ENCODE results near the gene SLC12A5.
A peak's percentile ranks its signal among the peaks of the same experiment; 100 is the strongest.

SLC12A5 gene

DNA sequence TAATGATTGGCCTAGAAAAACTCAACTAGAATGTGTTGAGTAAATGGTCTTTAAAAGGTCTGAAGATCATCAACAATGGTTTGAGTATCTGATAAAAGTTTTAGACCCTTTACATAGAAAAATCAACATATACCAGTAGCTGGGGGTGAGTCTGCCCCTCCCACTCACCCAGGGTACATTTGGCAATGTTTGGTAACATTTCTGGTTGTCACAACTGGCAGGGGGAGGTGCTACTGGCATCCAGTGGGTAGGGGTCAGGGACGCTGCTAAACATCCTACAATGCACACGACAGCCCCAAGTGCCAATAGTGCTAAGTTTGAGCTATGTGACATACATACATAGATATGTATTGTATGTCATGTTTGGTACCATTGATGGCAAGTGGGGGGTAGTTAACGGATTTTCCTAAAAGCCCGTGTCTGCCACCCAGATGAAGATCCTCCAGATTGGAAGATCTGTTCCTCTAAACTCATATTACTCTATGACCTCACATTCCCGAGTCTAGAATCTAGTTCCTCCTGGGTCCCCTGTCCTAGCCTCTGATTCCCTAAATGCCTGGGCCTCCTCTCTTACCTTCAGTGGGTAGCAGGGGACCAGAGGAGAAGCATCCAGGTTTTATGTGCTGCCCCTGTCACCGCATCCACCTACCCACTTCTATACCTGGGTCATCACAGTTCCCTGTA lies 22.9 kb upstream of the SLC12A5 start:
- peaks cover 7 to 11% of the 10 kb centered on the region in 2 donors for H3K4me1 ChIP-seq (ENCODE audit: control insufficient read depth in 1 of 2, insufficient read depth in 2 of 2, low read length in 2 of 2)
- H3K27me3 ChIP-seq (ENCODE audit: control insufficient read depth in 1 of 2, insufficient read depth in 2 of 2, low read length in 2 of 2), result peaks cover 26 to 33% of the 10 kb centered on the region in 2 donors
- H3K9ac ChIP-seq (ENCODE audit: low read depth in 1 of 2, low read length in 2 of 2), result no peak overlapping the region
- no peak overlapping the region for H3K4me3 ChIP-seq (ENCODE audit: low read depth in 1 of 2, low read length in 2 of 2)
- no peaks in the 10 kb centered on the region for H3K36me3 ChIP-seq (ENCODE audit: control insufficient read depth in 1 of 2, insufficient read depth in 2 of 2, low read length in 2 of 2)
- H3K9me3 ChIP-seq (ENCODE audit: control insufficient read depth in 1 of 2, low read length in 2 of 2), result no peaks in the 10 kb centered on the region
- H3K27ac ChIP-seq (ENCODE audit: low read depth, low read length), result no peak overlapping the region

DNA sequence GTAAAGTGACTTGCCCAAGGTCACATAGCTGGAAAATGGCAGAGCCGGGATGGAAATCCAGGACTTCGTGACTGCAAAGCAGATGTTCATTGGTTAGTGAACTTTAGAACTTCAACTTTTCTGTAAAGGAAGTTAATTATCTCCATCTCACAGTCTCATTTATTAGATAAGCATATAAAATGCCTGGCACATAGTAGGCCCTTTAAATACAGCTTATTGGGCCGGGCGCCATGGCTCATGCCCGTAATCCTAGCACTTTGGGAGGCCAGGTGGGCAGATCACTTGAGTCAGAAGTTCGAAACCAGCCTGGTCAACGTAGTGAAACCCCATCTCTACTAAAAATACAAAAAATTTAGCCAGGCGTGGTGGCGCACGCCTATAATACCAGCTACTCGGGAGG lies 22.1 kb upstream of the SLC12A5 start:
- no peak overlapping the region for H3K27ac ChIP-seq (ENCODE audit: low read depth, low read length)
- no peaks in the 10 kb centered on the region for H3K36me3 ChIP-seq (ENCODE audit: control insufficient read depth in 1 of 2, insufficient read depth in 2 of 2, low read length in 2 of 2)
- H3K4me3 ChIP-seq (ENCODE audit: low read depth in 1 of 2, low read length in 2 of 2), result no peak overlapping the region
- peaks cover 34 to 41% of the 10 kb centered on the region in 2 donors for H3K27me3 ChIP-seq (ENCODE audit: control insufficient read depth in 1 of 2, insufficient read depth in 2 of 2, low read length in 2 of 2)
- no peaks in the 10 kb centered on the region for H3K9me3 ChIP-seq (ENCODE audit: control insufficient read depth in 1 of 2, low read length in 2 of 2)
- peaks cover 7 to 11% of the 10 kb centered on the region in 2 donors for H3K4me1 ChIP-seq (ENCODE audit: control insufficient read depth in 1 of 2, insufficient read depth in 2 of 2, low read length in 2 of 2)
- H3K9ac ChIP-seq (ENCODE audit: low read depth in 1 of 2, low read length in 2 of 2), result no peak overlapping the region

DNA sequence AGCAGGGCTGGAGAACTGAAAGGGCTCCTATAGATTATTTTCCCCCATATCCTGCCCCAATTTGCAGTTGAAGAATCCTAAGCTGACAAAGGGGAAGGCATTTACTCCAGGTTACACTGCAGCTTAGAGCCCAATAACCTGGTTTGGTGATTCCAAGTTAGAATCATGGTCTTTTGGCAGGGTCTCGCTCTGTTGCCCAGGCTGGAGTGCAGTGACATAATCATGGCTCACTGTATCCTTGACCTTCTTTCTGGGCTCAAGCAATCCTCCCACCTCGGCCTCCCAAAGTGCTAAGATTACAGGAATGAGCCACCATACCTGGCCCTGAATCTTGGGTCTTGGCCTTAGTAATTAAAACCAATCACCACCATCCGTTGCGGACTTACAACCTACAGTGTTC lies 21.3 kb upstream of the SLC12A5 start:
- H3K9me3 ChIP-seq (ENCODE audit: control insufficient read depth in 1 of 2, low read length in 2 of 2), result no peaks in the 10 kb centered on the region
- H3K27me3 ChIP-seq (ENCODE audit: control insufficient read depth in 1 of 2, insufficient read depth in 2 of 2, low read length in 2 of 2), result peaks cover 41 to 48% of the 10 kb centered on the region in 2 donors
- no peak overlapping the region for H3K27ac ChIP-seq (ENCODE audit: low read depth, low read length)
- H3K36me3 ChIP-seq (ENCODE audit: control insufficient read depth in 1 of 2, insufficient read depth in 2 of 2, low read length in 2 of 2), result no peaks in the 10 kb centered on the region
- no peak overlapping the region for H3K9ac ChIP-seq (ENCODE audit: low read depth in 1 of 2, low read length in 2 of 2)
- H3K4me3 ChIP-seq (ENCODE audit: low read depth in 1 of 2, low read length in 2 of 2), result no peak overlapping the region
- H3K4me1 ChIP-seq (ENCODE audit: control insufficient read depth in 1 of 2, insufficient read depth in 2 of 2, low read length in 2 of 2), result peaks cover 7 to 11% of the 10 kb centered on the region in 2 donors

DNA sequence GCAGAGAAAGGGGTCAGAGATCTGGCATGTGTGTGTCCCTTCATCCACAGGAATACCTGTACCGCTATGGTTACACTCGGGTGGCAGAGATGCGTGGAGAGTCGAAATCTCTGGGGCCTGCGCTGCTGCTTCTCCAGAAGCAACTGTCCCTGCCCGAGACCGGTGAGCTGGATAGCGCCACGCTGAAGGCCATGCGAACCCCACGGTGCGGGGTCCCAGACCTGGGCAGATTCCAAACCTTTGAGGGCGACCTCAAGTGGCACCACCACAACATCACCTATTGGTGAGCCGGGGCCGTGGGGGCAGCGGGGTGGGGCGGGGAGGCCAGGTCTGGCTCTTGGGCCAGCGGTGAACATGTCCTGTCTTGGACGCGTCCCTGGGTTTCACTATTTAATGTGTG lies 19.2 kb upstream of the SLC12A5 start:
- Histone ChIP-seq H3K27me3 (ENCODE audit: control insufficient read depth in 1 of 2, insufficient read depth in 2 of 2, low read length in 2 of 2) (peaks cover 59 to 60% of the 10 kb centered on the region in 2 donors), H3K4me3 (ENCODE audit: low read depth in 1 of 2, low read length in 2 of 2) (no peak overlapping the region), H3K36me3 (ENCODE audit: control insufficient read depth in 1 of 2, insufficient read depth in 2 of 2, low read length in 2 of 2) (no peaks in the 10 kb centered on the region), H3K27ac (ENCODE audit: low read depth, low read length) (no peak overlapping the region), H3K9me3 (ENCODE audit: control insufficient read depth in 1 of 2, low read length in 2 of 2) (no peaks in the 10 kb centered on the region), H3K9ac (ENCODE audit: low read depth in 1 of 2, low read length in 2 of 2) (no peak overlapping the region), H3K4me1 (ENCODE audit: control insufficient read depth in 1 of 2, insufficient read depth in 2 of 2, low read length in 2 of 2) (peaks cover 3 to 22% of the 10 kb centered on the region in 2 donors)

DNA sequence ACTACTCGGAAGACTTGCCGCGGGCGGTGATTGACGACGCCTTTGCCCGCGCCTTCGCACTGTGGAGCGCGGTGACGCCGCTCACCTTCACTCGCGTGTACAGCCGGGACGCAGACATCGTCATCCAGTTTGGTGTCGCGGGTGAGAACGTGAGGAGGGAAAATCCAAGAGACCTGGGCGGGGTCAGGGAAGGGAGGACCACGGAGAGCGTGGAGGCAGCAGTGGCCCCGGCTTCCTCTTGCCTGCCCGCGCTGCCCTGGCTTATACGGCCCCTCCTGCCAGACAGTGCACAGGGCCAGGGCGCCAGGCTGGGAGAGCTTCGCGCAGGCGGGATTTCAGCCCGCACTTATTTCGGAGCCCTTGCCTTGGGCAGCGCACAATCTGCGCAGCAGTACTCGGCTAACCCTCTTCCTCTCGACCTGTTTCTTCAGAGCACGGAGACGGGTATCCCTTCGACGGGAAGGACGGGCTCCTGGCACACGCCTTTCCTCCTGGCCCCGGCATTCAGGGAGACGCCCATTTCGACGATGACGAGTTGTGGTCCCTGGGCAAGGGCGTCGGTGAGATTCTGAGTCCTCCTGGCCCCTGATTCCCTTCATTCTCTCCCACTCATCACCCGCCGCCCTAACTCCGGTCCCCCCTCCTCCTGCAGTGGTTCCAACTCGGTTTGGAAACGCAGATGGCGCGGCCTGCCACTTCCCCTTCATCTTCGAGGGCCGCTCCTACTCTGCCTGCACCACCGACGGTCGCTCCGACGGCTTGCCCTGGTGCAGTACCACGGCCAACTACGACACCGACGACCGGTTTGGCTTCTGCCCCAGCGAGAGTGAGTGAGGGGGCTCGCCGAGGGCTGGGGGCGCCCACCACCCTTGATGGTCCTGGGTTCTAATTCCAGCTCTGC lies 18.3 kb upstream of the SLC12A5 start:
- Histone ChIP-seq H3K4me1 (ENCODE audit: control insufficient read depth in 1 of 2, insufficient read depth in 2 of 2, low read length in 2 of 2) (peaks cover 3 to 20% of the 10 kb centered on the region in 2 donors), H3K27me3 (ENCODE audit: control insufficient read depth in 1 of 2, insufficient read depth in 2 of 2, low read length in 2 of 2) (peaks cover 61 to 62% of the 10 kb centered on the region in 2 donors), H3K4me3 (ENCODE audit: low read depth in 1 of 2, low read length in 2 of 2) (peak overlapping the region in 1 of 2 donors; percentile 15), H3K9me3 (ENCODE audit: control insufficient read depth in 1 of 2, low read length in 2 of 2) (no peaks in the 10 kb centered on the region), H3K9ac (ENCODE audit: low read depth in 1 of 2, low read length in 2 of 2) (no peak overlapping the region), H3K36me3 (ENCODE audit: control insufficient read depth in 1 of 2, insufficient read depth in 2 of 2, low read length in 2 of 2) (no peaks in the 10 kb centered on the region), H3K27ac (ENCODE audit: low read depth, low read length) (no peak overlapping the region)

DNA sequence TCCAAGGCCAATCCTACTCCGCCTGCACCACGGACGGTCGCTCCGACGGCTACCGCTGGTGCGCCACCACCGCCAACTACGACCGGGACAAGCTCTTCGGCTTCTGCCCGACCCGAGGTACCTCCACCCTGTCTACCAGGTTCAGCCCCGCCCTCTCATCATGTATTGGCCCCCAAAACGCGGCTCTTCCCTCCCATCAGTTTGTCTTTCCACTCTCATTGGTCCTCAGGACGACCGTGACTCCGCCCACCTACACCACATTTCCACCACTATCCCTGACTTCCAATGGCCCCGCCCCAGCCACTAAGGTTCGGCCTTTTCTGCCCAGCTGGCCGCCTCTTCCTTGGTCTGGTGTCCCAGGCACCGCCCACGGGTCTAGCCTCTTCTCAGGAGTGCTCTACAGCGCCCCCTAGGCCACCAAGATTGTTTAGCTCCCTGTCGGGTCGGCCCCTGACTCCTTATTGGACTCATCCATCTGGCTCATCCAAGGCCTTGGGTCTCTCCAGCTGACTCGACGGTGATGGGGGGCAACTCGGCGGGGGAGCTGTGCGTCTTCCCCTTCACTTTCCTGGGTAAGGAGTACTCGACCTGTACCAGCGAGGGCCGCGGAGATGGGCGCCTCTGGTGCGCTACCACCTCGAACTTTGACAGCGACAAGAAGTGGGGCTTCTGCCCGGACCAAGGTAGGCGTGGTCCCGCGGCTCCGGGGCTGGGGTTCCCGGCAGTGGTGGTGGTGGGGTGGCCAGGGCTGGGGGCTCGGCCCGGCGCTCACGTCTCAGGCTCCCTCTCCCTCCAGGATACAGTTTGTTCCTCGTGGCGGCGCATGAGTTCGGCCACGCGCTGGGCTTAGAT lies 17.2 kb upstream of the SLC12A5 start:
- no peak overlapping the region for H3K9ac ChIP-seq (ENCODE audit: low read depth in 1 of 2, low read length in 2 of 2)
- H3K4me3 ChIP-seq (ENCODE audit: low read depth in 1 of 2, low read length in 2 of 2), result no peak overlapping the region
- H3K27me3 ChIP-seq (ENCODE audit: control insufficient read depth in 1 of 2, insufficient read depth in 2 of 2, low read length in 2 of 2), result peaks cover 63% of the 10 kb centered on the region in 2 donors
- peaks cover 3 to 19% of the 10 kb centered on the region in 2 donors for H3K4me1 ChIP-seq (ENCODE audit: control insufficient read depth in 1 of 2, insufficient read depth in 2 of 2, low read length in 2 of 2)
- no peak overlapping the region for H3K27ac ChIP-seq (ENCODE audit: low read depth, low read length)
- H3K36me3 ChIP-seq (ENCODE audit: control insufficient read depth in 1 of 2, insufficient read depth in 2 of 2, low read length in 2 of 2), result no peaks in the 10 kb centered on the region
- H3K9me3 ChIP-seq (ENCODE audit: control insufficient read depth in 1 of 2, low read length in 2 of 2), result no peaks in the 10 kb centered on the region

DNA sequence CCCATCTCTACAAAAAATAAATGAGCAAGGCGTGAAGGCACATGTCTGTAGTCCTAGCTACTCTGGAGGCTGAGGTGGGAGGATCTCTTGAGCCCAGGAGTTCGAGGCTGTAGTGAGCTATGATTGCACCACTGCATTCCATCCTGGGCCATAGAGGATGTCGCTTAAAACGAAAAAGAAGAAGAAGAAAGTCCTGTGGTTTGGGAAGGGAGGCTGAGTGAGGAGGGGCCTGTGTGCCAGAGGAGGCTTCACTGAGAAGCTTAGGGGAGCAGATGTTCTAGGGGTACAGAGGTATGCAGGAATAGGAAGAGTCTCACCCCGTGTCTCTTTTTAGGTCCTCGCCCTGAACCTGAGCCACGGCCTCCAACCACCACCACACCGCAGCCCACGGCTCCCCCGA lies 16.1 kb upstream of the SLC12A5 start:
- Histone ChIP-seq H3K4me3 (ENCODE audit: low read depth in 1 of 2, low read length in 2 of 2) (no peak overlapping the region), H3K9ac (ENCODE audit: low read depth in 1 of 2, low read length in 2 of 2) (no peak overlapping the region), H3K9me3 (ENCODE audit: control insufficient read depth in 1 of 2, low read length in 2 of 2) (no peaks in the 10 kb centered on the region), H3K4me1 (ENCODE audit: control insufficient read depth in 1 of 2, insufficient read depth in 2 of 2, low read length in 2 of 2) (peaks cover 3 to 19% of the 10 kb centered on the region in 2 donors), H3K27ac (ENCODE audit: low read depth, low read length) (no peak overlapping the region), H3K36me3 (ENCODE audit: control insufficient read depth in 1 of 2, insufficient read depth in 2 of 2, low read length in 2 of 2) (no peaks in the 10 kb centered on the region), H3K27me3 (ENCODE audit: control insufficient read depth in 1 of 2, insufficient read depth in 2 of 2, low read length in 2 of 2) (peaks cover 57 to 63% of the 10 kb centered on the region in 2 donors)

DNA sequence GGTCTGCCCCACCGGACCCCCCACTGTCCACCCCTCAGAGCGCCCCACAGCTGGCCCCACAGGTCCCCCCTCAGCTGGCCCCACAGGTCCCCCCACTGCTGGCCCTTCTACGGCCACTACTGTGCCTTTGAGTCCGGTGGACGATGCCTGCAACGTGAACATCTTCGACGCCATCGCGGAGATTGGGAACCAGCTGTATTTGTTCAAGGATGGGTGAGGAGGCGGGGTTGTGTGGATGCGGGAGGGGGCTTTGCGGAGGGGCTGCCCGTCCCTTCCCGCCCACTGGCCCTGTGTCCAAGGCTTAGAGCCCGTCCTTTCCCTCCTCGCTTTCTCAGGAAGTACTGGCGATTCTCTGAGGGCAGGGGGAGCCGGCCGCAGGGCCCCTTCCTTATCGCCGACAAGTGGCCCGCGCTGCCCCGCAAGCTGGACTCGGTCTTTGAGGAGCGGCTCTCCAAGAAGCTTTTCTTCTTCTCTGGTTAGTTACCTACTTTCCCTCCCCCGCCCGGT lies 15.6 kb upstream of the SLC12A5 start:
- Histone ChIP-seq H3K27ac (ENCODE audit: low read depth, low read length) (no peak overlapping the region), H3K4me1 (ENCODE audit: control insufficient read depth in 1 of 2, insufficient read depth in 2 of 2, low read length in 2 of 2) (peaks cover 3 to 19% of the 10 kb centered on the region in 2 donors), H3K4me3 (ENCODE audit: low read depth in 1 of 2, low read length in 2 of 2) (no peak overlapping the region), H3K27me3 (ENCODE audit: control insufficient read depth in 1 of 2, insufficient read depth in 2 of 2, low read length in 2 of 2) (peaks cover 59 to 63% of the 10 kb centered on the region in 2 donors), H3K36me3 (ENCODE audit: control insufficient read depth in 1 of 2, insufficient read depth in 2 of 2, low read length in 2 of 2) (no peaks in the 10 kb centered on the region), H3K9ac (ENCODE audit: low read depth in 1 of 2, low read length in 2 of 2) (no peak overlapping the region), H3K9me3 (ENCODE audit: control insufficient read depth in 1 of 2, low read length in 2 of 2) (no peaks in the 10 kb centered on the region)

DNA sequence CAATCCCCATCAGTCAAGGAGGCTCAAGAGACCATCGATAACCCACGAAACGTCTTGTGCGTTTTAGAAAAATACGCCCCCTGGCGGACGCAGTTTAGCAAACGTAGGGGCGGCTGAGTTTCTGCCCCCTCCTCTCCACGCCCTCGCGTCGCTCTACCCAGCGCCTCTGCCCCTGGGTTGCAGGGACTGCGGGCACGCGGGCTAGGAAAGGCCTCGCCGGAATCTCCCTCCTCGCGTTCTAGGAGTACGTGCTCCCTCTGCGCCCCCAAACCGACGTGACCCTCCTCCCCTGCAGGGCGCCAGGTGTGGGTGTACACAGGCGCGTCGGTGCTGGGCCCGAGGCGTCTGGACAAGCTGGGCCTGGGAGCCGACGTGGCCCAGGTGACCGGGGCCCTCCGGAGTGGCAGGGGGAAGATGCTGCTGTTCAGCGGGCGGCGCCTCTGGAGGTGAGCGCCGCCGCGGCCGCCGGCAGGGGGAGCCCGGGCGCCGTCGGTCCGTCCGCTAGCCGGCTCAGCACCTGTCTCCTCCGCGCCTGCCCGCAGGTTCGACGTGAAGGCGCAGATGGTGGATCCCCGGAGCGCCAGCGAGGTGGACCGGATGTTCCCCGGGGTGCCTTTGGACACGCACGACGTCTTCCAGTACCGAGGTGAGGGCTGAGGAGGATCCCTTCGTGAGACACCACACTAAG lies 15.0 kb upstream of the SLC12A5 start:
- H3K27ac ChIP-seq (ENCODE audit: low read depth, low read length), result no peak overlapping the region
- no peak overlapping the region for H3K9ac ChIP-seq (ENCODE audit: low read depth in 1 of 2, low read length in 2 of 2)
- no peak overlapping the region for H3K4me3 ChIP-seq (ENCODE audit: low read depth in 1 of 2, low read length in 2 of 2)
- peaks cover 54 to 61% of the 10 kb centered on the region in 2 donors for H3K27me3 ChIP-seq (ENCODE audit: control insufficient read depth in 1 of 2, insufficient read depth in 2 of 2, low read length in 2 of 2)
- H3K4me1 ChIP-seq (ENCODE audit: control insufficient read depth in 1 of 2, insufficient read depth in 2 of 2, low read length in 2 of 2), result peaks cover 3 to 19% of the 10 kb centered on the region in 2 donors
- no peaks in the 10 kb centered on the region for H3K9me3 ChIP-seq (ENCODE audit: control insufficient read depth in 1 of 2, low read length in 2 of 2)
- H3K36me3 ChIP-seq (ENCODE audit: control insufficient read depth in 1 of 2, insufficient read depth in 2 of 2, low read length in 2 of 2), result no peaks in the 10 kb centered on the region

Measured in duodenal mucosa (tissue), 2 donors.